AG04449 (cell line): Measurements from ENCODE around the gene MT4.

Experiments
- CTCF ChIA-PET: fragments of 350-600 bp; formaldehyde crosslinking; extraction: SDS; loops from one replicate; lab custom pipeline; 2021; ENCODE audit warnings: antibody characterized with exemption; lab: Yijun Ruan, JAX
- POLR2A ChIA-PET: fragments of 400-600, 350-600 bp; formaldehyde crosslinking; extraction: SDS; loops from one replicate; lab custom pipeline; 2020; ENCODE audit warnings: antibody characterized with exemption, inconsistent platforms; lab: Yijun Ruan, JAX
- DNase-seq: peaks from one replicate; pipeline ENCODE4 v3.0.0-alpha.2; 2010; ENCODE audit warnings: low read depth, low spot score
- H3K4me3 ChIP-seq: 2 replicates; pipeline ENCODE4 v1.5.1; 2011; ENCODE audit warnings: low read depth, mild to moderate bottlenecking, control low read depth, low read length
- TF ChIP-seq, protein P1 (sequence below): IDR thresholded peaks from one replicate; pipeline ENCODE4 v1.5.1; 2011; ENCODE audit warnings: mild to moderate bottlenecking, moderate library complexity, low read length, control low read depth, inconsistent platforms; ENCODE audit not compliant: insufficient read depth; ENCODE audit errors: missing control alignments

MT4 gene

DNA sequence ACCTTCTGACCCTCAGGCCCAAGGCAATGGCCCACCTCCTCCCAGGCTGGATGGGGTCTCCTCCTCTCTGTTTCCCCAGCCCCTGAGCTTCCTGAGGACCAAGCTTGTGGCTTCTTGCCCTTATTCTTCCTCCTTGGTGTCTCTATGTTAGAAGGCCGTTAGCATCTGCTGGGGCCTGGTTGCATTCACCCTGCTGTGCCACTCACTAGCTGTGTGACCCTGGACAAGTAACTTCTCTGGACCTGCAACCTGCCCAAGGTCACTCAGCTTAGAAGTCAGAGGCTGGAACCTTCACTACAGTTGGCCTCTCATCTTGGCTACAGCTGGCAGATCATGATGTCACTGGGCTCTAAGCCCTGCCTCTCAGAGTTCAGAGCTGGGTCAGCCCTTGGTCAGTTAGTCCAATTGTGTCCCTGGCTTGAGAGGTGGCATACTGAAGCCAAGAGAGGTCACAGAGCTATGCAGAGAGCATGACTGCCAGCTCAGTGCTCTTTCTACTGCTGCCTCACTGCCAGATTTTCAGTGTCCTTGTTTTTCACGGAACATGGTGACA lies 46.5 kb downstream of the MT4 start:
- POLR2A ChIA-PET, result interaction anchor here (1.1 to 17.5 kb wide), 2 partner anchors 15 to 71 kb away, joined by 4 to 263 read pairs; partner anchors contain the start of genes MT1E and MT1X
- CTCF ChIA-PET, result interaction anchor here (0.9 to 2.8 kb wide), 5 partner anchors 10 to 178 kb away, joined by 3 to 12 read pairs (median 7); no protein-coding TSS in a partner anchor
- no peak for DNase-seq
- TF ChIP-seq, protein P1, sequence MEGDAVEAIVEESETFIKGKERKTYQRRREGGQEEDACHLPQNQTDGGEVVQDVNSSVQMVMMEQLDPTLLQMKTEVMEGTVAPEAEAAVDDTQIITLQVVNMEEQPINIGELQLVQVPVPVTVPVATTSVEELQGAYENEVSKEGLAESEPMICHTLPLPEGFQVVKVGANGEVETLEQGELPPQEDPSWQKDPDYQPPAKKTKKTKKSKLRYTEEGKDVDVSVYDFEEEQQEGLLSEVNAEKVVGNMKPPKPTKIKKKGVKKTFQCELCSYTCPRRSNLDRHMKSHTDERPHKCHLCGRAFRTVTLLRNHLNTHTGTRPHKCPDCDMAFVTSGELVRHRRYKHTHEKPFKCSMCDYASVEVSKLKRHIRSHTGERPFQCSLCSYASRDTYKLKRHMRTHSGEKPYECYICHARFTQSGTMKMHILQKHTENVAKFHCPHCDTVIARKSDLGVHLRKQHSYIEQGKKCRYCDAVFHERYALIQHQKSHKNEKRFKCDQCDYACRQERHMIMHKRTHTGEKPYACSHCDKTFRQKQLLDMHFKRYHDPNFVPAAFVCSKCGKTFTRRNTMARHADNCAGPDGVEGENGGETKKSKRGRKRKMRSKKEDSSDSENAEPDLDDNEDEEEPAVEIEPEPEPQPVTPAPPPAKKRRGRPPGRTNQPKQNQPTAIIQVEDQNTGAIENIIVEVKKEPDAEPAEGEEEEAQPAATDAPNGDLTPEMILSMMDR, result no peak
- no peak overlapping the region for H3K4me3 ChIP-seq

DNA sequence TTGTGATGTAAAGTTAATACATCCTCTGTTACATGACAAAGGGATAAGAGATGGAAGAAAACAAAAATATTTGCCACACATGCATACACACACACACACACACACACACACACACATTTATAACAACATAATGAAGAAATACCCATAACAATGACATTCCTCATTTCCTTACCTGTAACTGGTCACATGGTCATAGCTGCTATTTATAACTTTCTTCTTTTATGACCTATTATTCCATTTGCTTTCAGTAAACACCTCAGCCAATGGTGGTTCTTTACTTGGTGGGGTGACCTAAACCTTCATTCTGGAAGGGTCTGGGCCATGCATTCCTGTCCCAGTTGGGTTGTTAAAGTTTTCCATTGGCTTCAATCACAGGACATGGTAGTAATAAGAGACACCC lies 48.8 kb downstream of the MT4 start:
- CTCF ChIA-PET, result interaction anchor here (1.2 to 2.8 kb wide), 3 partner anchors 10 to 89 kb away, joined by 4 to 12 read pairs (median 11); no protein-coding TSS in a partner anchor
- POLR2A ChIA-PET, result interaction anchor here (17.5 kb wide), 1 partner anchor 12 kb away, joined by 263 read pairs; the partner anchor contains the start of gene MT1E
- no peak overlapping the region for H3K4me3 ChIP-seq
- no peak for DNase-seq
- TF ChIP-seq, protein P1, result no peak

DNA sequence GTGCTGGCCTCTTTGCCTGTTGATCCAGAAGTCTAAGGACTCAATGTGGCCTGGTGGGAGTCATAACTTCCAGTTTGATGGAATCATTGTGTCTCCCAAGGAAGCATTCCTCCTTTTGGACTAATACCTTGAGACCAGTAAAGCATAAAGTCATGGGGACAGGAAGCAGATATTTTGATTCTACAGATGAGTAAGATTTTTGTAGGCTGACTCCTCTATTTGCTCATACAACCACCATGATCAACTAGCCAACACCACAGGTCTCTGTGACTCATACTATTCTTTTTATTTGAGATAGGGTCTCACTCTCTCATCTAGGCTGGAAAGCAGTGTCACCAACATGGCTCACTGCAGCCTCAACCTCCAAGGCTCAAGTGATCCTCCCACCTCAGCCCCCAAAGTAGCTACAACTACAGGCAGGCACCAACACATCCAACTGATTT lies 49.7 kb downstream of the MT4 start:
- ChIA-PET CTCF (no interaction called here), POLR2A (interaction anchor here (17.5 kb wide), 1 partner anchor 12 kb away, joined by 263 read pairs; the partner anchor contains the start of gene MT1E)
- DNase-seq, result no peak

DNA sequence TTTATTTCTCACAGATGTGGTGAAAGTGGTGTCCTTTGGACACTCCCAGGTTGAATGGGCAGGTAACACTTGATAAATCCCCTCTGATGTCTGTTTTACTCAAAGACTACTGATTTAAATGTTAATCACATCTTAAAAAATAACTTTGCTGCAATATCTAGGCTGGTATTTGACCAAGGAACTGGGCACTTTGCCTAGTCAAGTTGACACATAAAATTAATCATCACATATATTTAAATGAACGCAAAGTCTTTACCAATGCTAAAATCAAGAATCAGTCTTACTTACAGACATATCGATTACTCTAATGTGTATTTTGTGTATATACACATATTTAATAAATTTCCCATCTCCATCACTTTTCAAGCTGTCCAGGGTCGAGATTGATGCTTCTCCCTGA lies 50.5 kb downstream of the MT4 start:
- POLR2A ChIA-PET, result interaction anchor here (17.5 kb wide), 1 partner anchor 11 kb away, joined by 263 read pairs; the partner anchor contains the start of gene MT1E

More for the DNA sequence above, 49.7 kb downstream of the MT4 start:
- TF ChIP-seq, protein P1, result no peak
- H3K4me3 ChIP-seq, result no peak overlapping the region

DNA sequence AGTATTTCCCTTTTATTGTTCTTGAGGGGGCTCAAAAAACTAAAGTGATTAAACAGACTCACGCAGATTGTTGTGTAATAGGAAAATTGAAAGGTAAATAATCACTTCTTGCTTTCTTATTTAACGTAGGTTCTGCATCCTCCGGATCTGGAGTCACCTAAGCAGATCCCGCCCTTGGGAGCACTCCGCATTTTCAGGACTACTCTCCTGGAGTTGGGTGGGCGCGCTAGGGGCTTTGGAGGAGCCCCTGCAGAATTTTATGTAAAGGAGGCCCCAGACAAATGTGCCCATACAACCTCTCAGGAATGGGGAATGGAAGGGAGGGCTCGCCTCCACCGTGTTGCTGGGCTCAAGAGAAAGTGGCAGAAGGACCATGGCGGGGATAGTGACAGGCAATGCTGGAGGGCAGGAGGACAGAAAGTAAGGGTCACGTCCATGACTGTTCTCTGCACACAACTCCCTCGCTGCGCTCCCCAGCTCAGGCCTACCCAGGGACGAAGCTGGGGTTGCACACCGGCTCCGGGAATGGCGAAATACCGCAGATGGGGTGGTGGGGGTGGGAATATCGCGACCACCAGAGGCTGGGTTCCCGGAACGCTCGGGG lies 51.8 kb downstream of the MT4 start:
- DNase-seq, result no peak
- POLR2A ChIA-PET, result interaction anchor here (1.2 to 17.5 kb wide), 2 partner anchors 8 to 9 kb away, joined by 8 to 263 read pairs; partner anchors contain the start of genes MT1E and MT2A
- peak overlapping the region; percentile 25 for H3K4me3 ChIP-seq
- TF ChIP-seq, protein P1, result no peak
- CTCF ChIA-PET, result interaction anchor here (1.6 kb wide), 1 partner anchor 9 kb away, joined by 4 read pairs; the partner anchor contains the start of gene MT1E

More for the DNA sequence above, 50.5 kb downstream of the MT4 start:
- CTCF ChIA-PET, result interaction anchor here (1.0 to 1.4 kb wide), 2 partner anchors 15 to 87 kb away, joined by 3 to 4 read pairs; no protein-coding TSS in a partner anchor
- TF ChIP-seq, protein P1, result no peak
- DNase-seq, result no peak
- no peak overlapping the region for H3K4me3 ChIP-seq
